Endothelial cell of umbilical vein (primary cell): ENCODE measurements around the gene PXMP2. TPM values are rescaled to one million over a fixed set of nuclear protein-coding genes. Genes with fewer than 3 reads are reported as not detected.

Experiments
- BruUV-seq: library from RNA; stranded (reverse); fragments of 400-500 nt; replicated peaks from 2 replicates; lab custom pipeline; 2021; lab: Mats Ljungman, UMichigan
- CTCF ChIA-PET: fragments of 300-600, 350-600 bp; sonication (Branson Sonifier 250); formaldehyde crosslinking; loops from one replicate; lab custom pipeline; 2021; ENCODE audit warnings: antibody characterized with exemption, inconsistent platforms; lab: Charles Lee
- POLR2A ChIA-PET: fragments of 300-600, 350-600 bp; sonication (Branson Sonifier 250); formaldehyde crosslinking; loops from one replicate; lab custom pipeline; 2021; ENCODE audit warnings: antibody characterized with exemption, inconsistent platforms; lab: Charles Lee
- DNase-seq: peaks from one replicate; pipeline ENCODE4 v3.0.0-alpha.2; 2011; ENCODE audit warnings: low read depth, low spot score
- FAIRE-seq: peaks from 2 replicates; lab custom pipeline; 2011; peaks lifted over from hg19 to GRCh38; lab: Jason Lieb, UNC
- H2AFZ ChIP-seq: 2 replicates; pipeline ENCODE4 v1.6.0; 2012; ENCODE audit warnings: low read depth, low read length, control low read depth, inconsistent platforms
- H3K27ac ChIP-seq: 2 replicates; pipeline ENCODE4 v1.5.1; 2011; ENCODE audit warnings: low read depth, mild to moderate bottlenecking, control low read depth, low read length, moderate library complexity; ENCODE audit not compliant: insufficient read depth
- H3K27me3 ChIP-seq, 2 experiments: 2 replicates each; pipeline versions ENCODE4 v1.6.0 to v1.6.1; 2011; ENCODE audit warnings: low read length in 2 of 2, mixed read lengths in 1 of 2; ENCODE audit not compliant: control insufficient read depth in 2 of 2, insufficient read depth in 2 of 2
- H3K36me3 ChIP-seq, 2 experiments: 2 replicates in 1 of 2; 3 replicates in 1 of 2; pipeline ENCODE4 v1.5.1; 2011; ENCODE audit warnings: low read length in 2 of 2, mild to moderate bottlenecking in 1 of 2, moderate library complexity in 1 of 2; ENCODE audit not compliant: control insufficient read depth in 2 of 2, insufficient read depth in 2 of 2; ENCODE audit errors: extremely low read depth in 1 of 2
- H3K4me1 ChIP-seq: 3 replicates; pipeline ENCODE4 v1.5.1; 2011; ENCODE audit warnings: mild to moderate bottlenecking, low read length; ENCODE audit not compliant: control insufficient read depth, insufficient read depth; ENCODE audit errors: extremely low read depth
- H3K4me2 ChIP-seq: 2 replicates; pipeline ENCODE4 v1.6.1; 2011; ENCODE audit warnings: low read length, control low read depth, mixed read lengths; ENCODE audit not compliant: insufficient read depth
- H3K4me3 ChIP-seq, 3 experiments: fragments of 200-600 bp in 1 of 3; sonication (generic), shearing (Covaris generic) in 1 of 3; replicated peaks in 1 of 3; 2 replicates each; pipeline ENCODE4 v1.5.1; 2011 to 2016; ENCODE audit warnings: control low read depth in 3 of 3, low read length in 3 of 3, mild to moderate bottlenecking in 2 of 3, inconsistent platforms in 1 of 3, low read depth in 1 of 3, moderate library complexity in 1 of 3; ENCODE audit not compliant: insufficient read depth in 1 of 3
- H3K79me2 ChIP-seq: 2 replicates; pipeline ENCODE4 v1.6.0; 2012; ENCODE audit warnings: low read length, inconsistent platforms; ENCODE audit not compliant: control insufficient read depth, insufficient read depth
- H3K9ac ChIP-seq: replicated peaks from 2 replicates; pipeline ENCODE3; 2011; ENCODE audit warnings: low read length, control low read depth; ENCODE audit not compliant: insufficient read depth; ENCODE audit errors: extremely low read depth
- H3K9me1 ChIP-seq: replicated peaks from 3 replicates; pipeline ENCODE4 v1.6.0; 2011; ENCODE audit warnings: mild to moderate bottlenecking, low read length; ENCODE audit not compliant: control insufficient read depth, insufficient read depth; ENCODE audit errors: extremely low read depth
- H3K9me3 ChIP-seq: replicated peaks from 2 replicates; pipeline ENCODE4 v1.5.1; 2012; ENCODE audit warnings: low read length, inconsistent platforms; ENCODE audit not compliant: control insufficient read depth, insufficient read depth
- H4K20me1 ChIP-seq: replicated peaks from 2 replicates; pipeline ENCODE3; 2011; ENCODE audit warnings: mild to moderate bottlenecking, low read length; ENCODE audit not compliant: control insufficient read depth, insufficient read depth; ENCODE audit errors: extremely low read depth
- CTCF ChIP-seq, 2 donors: IDR thresholded peaks; 1 replicate in 1 of 2; 2 replicates in 1 of 2; pipeline ENCODE4 v1.5.1; 2011; ENCODE audit warnings: low read length in 2 of 2, mild to moderate bottlenecking in 2 of 2, moderate library complexity in 2 of 2, control low read depth in 1 of 2, inconsistent platforms in 1 of 2, low read depth in 1 of 2; ENCODE audit not compliant: insufficient read depth in 1 of 2; ENCODE audit errors: extremely low read depth in 1 of 2
- EZH2 ChIP-seq: IDR thresholded peaks from 2 replicates; pipeline ENCODE4 v1.6.1; 2012; ENCODE audit warnings: borderline replicate concordance, low read depth, mild to moderate bottlenecking, moderate library complexity, low read length, inconsistent platforms; ENCODE audit not compliant: severe bottlenecking
- FOS ChIP-seq: IDR thresholded peaks from 2 replicates; pipeline ENCODE4 v1.6.1; 2011; ENCODE audit warnings: mild to moderate bottlenecking, low read length, moderate library complexity, borderline replicate concordance; ENCODE audit not compliant: insufficient read depth
- GATA2 ChIP-seq: IDR thresholded peaks from 2 replicates; pipeline ENCODE4 v1.7.0; 2011; ENCODE audit warnings: low read depth, mild to moderate bottlenecking, moderate library complexity, mixed read lengths, low read length; ENCODE audit not compliant: insufficient read length, insufficient read depth
- JUN ChIP-seq: IDR thresholded peaks from 2 replicates; pipeline ENCODE4 v1.6.1; 2011; ENCODE audit warnings: borderline replicate concordance, low read depth; ENCODE audit not compliant: insufficient read length, insufficient read depth
- MYC ChIP-seq: IDR thresholded peaks from one replicate; pipeline ENCODE4 v1.6.1; 2011; ENCODE audit warnings: mild to moderate bottlenecking, low read depth, low read length
- POLR2A ChIP-seq: IDR thresholded peaks from 2 replicates; pipeline ENCODE4 v1.6.1; 2012; ENCODE audit warnings: low read depth, mild to moderate bottlenecking, control low read depth, low read length
- POLR2AphosphoS5 ChIP-seq: IDR thresholded peaks from 2 replicates; pipeline ENCODE4 v1.6.1; 2012; ENCODE audit warnings: low read depth, mild to moderate bottlenecking, control low read depth, low read length, moderate library complexity; ENCODE audit not compliant: insufficient read depth
- dilution Hi-C: fragments of 300-500 bp; cut with MboI; formaldehyde crosslinking; loops from one replicate; pipeline ENCODE4 v1.15.0; 2019; ENCODE audit warnings: low sequenced_read_pairs; ENCODE audit not compliant: extremely low pct_ligation_motif_present
- intact Hi-C: fragments of 100-400 bp; cut with micrococcal nuclease; formaldehyde crosslinking; loops from one replicate; pipeline ENCODE4 v1.10.0; 2022
- polyA plus RNA-seq, 4 experiments: library from polyadenylated mRNA; depleted of rRNA in 3 of 4; stranded (reverse) in 3 of 4; unstranded in 1 of 4; fragments of >200 nt; gene quantifications; 2 replicates each; pipeline versions ENCODE4 v1.2.1 to v1.2.3, GENCODE V29; 2011 to 2012; ENCODE audit warnings: missing spikeins in 1 of 4
- total RNA-seq: library from RNA; stranded (reverse); gene quantifications from 2 replicates; pipeline ENCODE4 v1.2.3, GENCODE V29; 2021
- TF ChIP-seq, protein P1 (sequence below): IDR thresholded peaks from 2 replicates; pipeline ENCODE4 v1.6.1; 2011; ENCODE audit not compliant: insufficient read depth, insufficient read length

Gene PXMP2
- total and polyA plus RNA-seq, 2 donors (not counting 3 experiments of a cell fraction or from before 2014, with no cell fraction given), result 24.0 to 31.5 TPM

DNA sequence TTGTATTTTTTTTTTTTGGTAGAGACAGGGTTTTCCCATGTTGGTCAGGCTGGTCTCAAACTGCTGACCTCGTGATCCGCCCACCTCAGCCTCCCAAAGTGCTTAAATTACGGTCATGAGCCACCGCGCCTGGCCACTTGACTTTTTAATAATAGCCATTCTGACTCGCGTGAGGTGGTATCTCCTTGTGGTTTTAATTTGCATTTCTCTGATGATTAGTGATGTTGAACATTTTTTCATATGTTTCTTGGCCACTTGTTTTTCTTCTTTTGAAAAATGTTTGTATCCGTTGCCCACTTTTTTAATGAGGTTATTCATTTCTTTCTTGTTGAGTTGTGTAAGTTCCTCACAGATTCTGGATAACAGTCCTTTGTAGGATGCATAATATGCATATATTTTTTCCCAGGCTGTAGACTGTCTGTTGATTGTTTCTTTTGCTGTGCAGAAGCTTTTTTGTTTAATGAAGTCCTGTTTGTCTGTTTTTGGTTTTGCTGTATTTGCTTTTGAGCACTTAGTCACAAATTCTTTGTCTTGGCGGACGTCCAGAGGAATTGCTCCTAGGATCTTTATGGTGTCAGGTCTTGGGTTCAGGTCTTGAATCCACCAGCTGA, 12.9 kb downstream of the PXMP2 start:
- POLR2A ChIA-PET, result no interaction called here
- no peak overlapping the region for H3K4me2 ChIP-seq
- CTCF ChIA-PET, result no interaction called here
- peaks cover 2 to 21% of the 10 kb centered on the region in 2 experiments for H3K36me3 ChIP-seq
- H3K9me3 ChIP-seq, result no peaks in the 10 kb centered on the region
- FAIRE-seq (peak; percentile 56), DNase-seq (peak; percentile 20)
- intact Hi-C loops (no loop called here), dilution Hi-C loops (no loop called here)
- H3K4me1 ChIP-seq, result no peaks in the 10 kb centered on the region
- H3K27ac ChIP-seq, result no peak overlapping the region
- TF ChIP-seq EZH2, result no peak
- TF ChIP-seq POLR2AphosphoS5, result no peak
- no peak for TF ChIP-seq MYC
- TF ChIP-seq GATA2, result no peak
- H3K4me3 ChIP-seq, result no peak overlapping the region
- no peak overlapping the region for H3K9ac ChIP-seq
- no peaks in the 10 kb centered on the region for H3K79me2 ChIP-seq
- no peaks in the 10 kb centered on the region for H3K9me1 ChIP-seq
- H3K27me3 ChIP-seq, result no peaks in the 10 kb centered on the region
- no TSS peak for BruUV-seq
- H2AFZ ChIP-seq, result no peak overlapping the region
- no peaks in the 10 kb centered on the region for H4K20me1 ChIP-seq

GRCh38 chr12:132702640-132703039, 15.3 kb downstream of the PXMP2 start:
- Histone ChIP-seq H3K9ac (no peak overlapping the region), H3K36me3 (peaks cover 2 to 15% of the 10 kb centered on the region in 2 experiments), H3K4me3 (no peak overlapping the region), H3K9me3 (no peaks in the 10 kb centered on the region), H3K4me1 (no peaks in the 10 kb centered on the region), H3K27ac (no peak overlapping the region), H4K20me1 (no peaks in the 10 kb centered on the region), H2AFZ (no peak overlapping the region), H3K27me3 (no peaks in the 10 kb centered on the region), H3K4me2 (no peak overlapping the region), H3K79me2 (no peaks in the 10 kb centered on the region), H3K9me1 (no peaks in the 10 kb centered on the region)
- CTCF ChIA-PET, result no interaction called here
- no TSS peak for BruUV-seq
- no peak for FAIRE-seq
- TF ChIP-seq JUN (no peak), FOS (no peak), GATA2 (no peak), CTCF (IDR thresholded peaks at IDR 0.05; ENCODE audit: extremely low read depth in 1 of 2, insufficient read depth in 1 of 2, low read depth in 1 of 2, low read length in 2 of 2) (no peak), EZH2 (no peak), MYC (no peak), POLR2AphosphoS5 (no peak), POLR2A (no peak)
- TF ChIP-seq, protein P1, sequence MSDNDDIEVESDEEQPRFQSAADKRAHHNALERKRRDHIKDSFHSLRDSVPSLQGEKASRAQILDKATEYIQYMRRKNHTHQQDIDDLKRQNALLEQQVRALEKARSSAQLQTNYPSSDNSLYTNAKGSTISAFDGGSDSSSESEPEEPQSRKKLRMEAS, result no peak
- intact Hi-C loops (no loop called here), dilution Hi-C loops (no loop called here)
- DNase-seq, result no peak
- POLR2A ChIA-PET, result no interaction called here
